HFFc6 (cell line): ENCODE results near the gene POU6F2. TPM values are rescaled to one million over a fixed set of nuclear protein-coding genes. Genes with fewer than 3 reads are reported as not detected.
"Not testable (repeated sequence)": the region's sequence is repeated elsewhere in the genome, so short reads cannot be mapped to it uniquely, and the experiment has no call there.

Experiments used
- DNase-seq: peaks from one replicate; pipeline ENCODE4 v3.0.0-alpha.2; 2018
- H3K27ac Mint-ChIP-seq: 2 replicates; pipeline ENCODE4 v1.8.0; 2020; ENCODE audit warnings: mild to moderate bottlenecking, mixed read lengths
- H3K27me3 Mint-ChIP-seq: 2 replicates; pipeline ENCODE4 v1.8.0; 2021; ENCODE audit warnings: mild to moderate bottlenecking, moderate library complexity, mixed read lengths; ENCODE audit not compliant: insufficient read depth
- H3K36me3 Mint-ChIP-seq: 2 replicates; pipeline ENCODE4 v1.8.0; 2021; ENCODE audit warnings: low read depth, mixed read lengths
- H3K4me1 Mint-ChIP-seq: 2 replicates; pipeline ENCODE4 v1.8.0; 2020; ENCODE audit warnings: low read depth, mixed read lengths
- H3K4me3 Mint-ChIP-seq: 2 replicates; pipeline ENCODE4 v1.8.0; 2020; ENCODE audit warnings: mild to moderate bottlenecking, moderate library complexity, mixed read lengths
- H3K9me3 Mint-ChIP-seq: 2 replicates; pipeline ENCODE4 v1.8.0; 2020; ENCODE audit warnings: mild to moderate bottlenecking, mixed read lengths
- CTCF ChIP-seq: fragments of 200-600 bp; sonication (generic); IDR thresholded peaks from 2 replicates; pipeline ENCODE4 v1.5.0; 2021; ENCODE audit warnings: antibody characterized with exemption, mild to moderate bottlenecking
- total RNA-seq, 6 experiments: library from RNA; stranded (reverse); fragmentation: NEBNext Ultra II Directional; extraction: Animal tissue kit (Norgen Biotek cat#: 25700); gene quantifications; 2 replicates in 1 of 6; 3 replicates in 5 of 6; pipeline ENCODE4 v1.2.3, GENCODE V29; 2021

Gene POU6F2
- total RNA-seq, 6 experiments from 2014 or later, result not detected

- no peaks in the 10 kb centered on the region for H3K4me1 Mint-ChIP-seq
- no peak overlapping the region for H3K4me3 Mint-ChIP-seq
- H3K36me3 Mint-ChIP-seq, result no peaks in the 10 kb centered on the region
- TF ChIP-seq CTCF, result no peak
- H3K27ac Mint-ChIP-seq, result no peak overlapping the region
- DNase-seq, result no peak
- H3K9me3 Mint-ChIP-seq, result peaks cover 12% of the 10 kb centered on the region; the same call in 1 of the 2 replicates
- H3K27me3 Mint-ChIP-seq, result peaks cover 8% of the 10 kb centered on the region
Observed at GRCh38 chr7:39184391-39184790, 206.7 kb downstream of the POU6F2 start.

- no peak for TF ChIP-seq CTCF
- Mint-ChIP-seq H3K4me1 (no peaks in the 10 kb centered on the region), H3K27ac (no peak overlapping the region), H3K4me3 (no peak overlapping the region), H3K36me3 (no peaks in the 10 kb centered on the region), H3K27me3 (peaks cover 6% of the 10 kb centered on the region), H3K9me3 (peaks cover 12% of the 10 kb centered on the region; the same call in 1 of the 2 replicates)
- no peak for DNase-seq
Observed at GRCh38 chr7:39186131-39186530, 208.4 kb downstream of the POU6F2 start.

- H3K27ac Mint-ChIP-seq, result no peak overlapping the region
- peaks cover 6% of the 10 kb centered on the region for H3K27me3 Mint-ChIP-seq
- no peak for TF ChIP-seq CTCF
- peaks cover 12% of the 10 kb centered on the region; the same call in 1 of the 2 replicates for H3K9me3 Mint-ChIP-seq
- no peaks in the 10 kb centered on the region for H3K36me3 Mint-ChIP-seq
- H3K4me3 Mint-ChIP-seq, result no peak overlapping the region
- H3K4me1 Mint-ChIP-seq, result no peaks in the 10 kb centered on the region
- no peak for DNase-seq
Observed at GRCh38 chr7:39186671-39187070, 209.0 kb downstream of the POU6F2 start.

- Mint-ChIP-seq H3K36me3 (no peaks in the 10 kb centered on the region), H3K27ac (no peak overlapping the region), H3K9me3 (peaks cover 12% of the 10 kb centered on the region; the same call in 1 of the 2 replicates), H3K4me1 (no peaks in the 10 kb centered on the region), H3K27me3 (peaks cover 6% of the 10 kb centered on the region), H3K4me3 (no peak overlapping the region)
- DNase-seq, result no peak
- TF ChIP-seq CTCF, result no peak
Observed at GRCh38 chr7:39187130-39187529, 209.4 kb downstream of the POU6F2 start.

GRCh38 chr7:39192476-39192875 lies 214.8 kb downstream of the POU6F2 start:
- Mint-ChIP-seq H3K9me3 (peaks cover 15% of the 10 kb centered on the region), H3K27me3 (peaks cover 6% of the 10 kb centered on the region), H3K4me1 (no peaks in the 10 kb centered on the region), H3K4me3 (no peak overlapping the region), H3K27ac (no peak overlapping the region), H3K36me3 (no peaks in the 10 kb centered on the region)
- no peak for DNase-seq
- no peak for TF ChIP-seq CTCF

- not testable (repeated sequence) for DNase-seq
Observed at GRCh38 chr7:39194388-39194787, 216.7 kb downstream of the POU6F2 start.

More at GRCh38 chr7:39194388-39194787, 216.7 kb downstream of the POU6F2 start:
- not testable (repeated sequence) for H3K4me3 Mint-ChIP-seq, H3K4me1 Mint-ChIP-seq, H3K27me3 Mint-ChIP-seq, H3K36me3 Mint-ChIP-seq, H3K9me3 Mint-ChIP-seq, H3K27ac Mint-ChIP-seq
